ENCODE results near the gene ALPP.
"Not testable (repeated sequence)": the region's sequence is repeated elsewhere in the genome, so short reads cannot be mapped to it uniquely, and the experiment has no call there.

Gene ALPP

DNA sequence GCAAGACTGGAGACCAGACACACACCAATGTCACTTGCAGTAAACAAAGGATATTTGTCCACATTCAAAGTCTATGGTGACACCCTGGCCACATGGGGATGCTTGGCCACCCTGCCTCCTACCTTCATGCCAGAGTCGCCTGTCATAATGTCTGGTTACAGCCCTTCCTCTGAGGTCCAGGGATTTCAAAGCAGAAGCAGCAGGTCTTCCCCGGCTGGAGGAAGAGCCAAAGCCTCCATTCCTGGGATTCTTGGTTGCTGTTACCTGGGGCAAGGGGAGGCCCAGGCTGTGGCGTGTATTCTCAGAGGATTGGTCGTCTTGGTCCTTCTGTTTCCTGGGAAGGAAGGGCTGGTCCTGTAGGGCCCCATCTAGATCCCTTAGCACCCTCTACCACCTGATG lies 2.3 kb upstream of the ALPP start:
- in situ Hi-C loops (cut with MboI; ENCODE audit: low sequenced_read_pairs) = no loop called here
- DNase-seq (ENCODE audit: low spot score in 2 of 2) = no peak
- no peaks in the 10 kb centered on the region for H3K27me3 ChIP-seq (ENCODE audit: low read depth)
- no peak overlapping the region for H3K4me3 ChIP-seq
- no peaks in the 10 kb centered on the region for H3K9me3 ChIP-seq
- no peaks in the 10 kb centered on the region for H3K36me3 ChIP-seq (replicated peaks)
- H3K4me1 ChIP-seq = no peaks in the 10 kb centered on the region

GRCh38 chr2:232376713-232377112 lies 1.8 kb upstream of the ALPP start:
- Histone ChIP-seq H3K4me3 (no peak overlapping the region), H3K27me3 (ENCODE audit: low read depth) (no peaks in the 10 kb centered on the region), H3K36me3 (replicated peaks) (no peaks in the 10 kb centered on the region), H3K4me1 (no peaks in the 10 kb centered on the region), H3K9me3 (no peaks in the 10 kb centered on the region)
- in situ Hi-C loops (cut with MboI; ENCODE audit: low sequenced_read_pairs) = no loop called here
- no peak for DNase-seq (ENCODE audit: low spot score in 2 of 2)

GRCh38 chr2:232377319-232377718 lies 1.2 kb upstream of the ALPP start:
- H3K4me3 ChIP-seq = no peak overlapping the region
- in situ Hi-C loops (cut with MboI; ENCODE audit: low sequenced_read_pairs) = no loop called here
- H3K27me3 ChIP-seq (ENCODE audit: low read depth) = no peaks in the 10 kb centered on the region
- no peaks in the 10 kb centered on the region for H3K4me1 ChIP-seq
- no peaks in the 10 kb centered on the region for H3K9me3 ChIP-seq
- no peaks in the 10 kb centered on the region for H3K36me3 ChIP-seq (replicated peaks)
- DNase-seq (ENCODE audit: low spot score in 2 of 2) = no peak

GRCh38 chr2:232377841-232378734 lies 463 bp upstream of the ALPP start:
- no peaks in the 10 kb centered on the region for H3K9me3 ChIP-seq
- no peaks in the 10 kb centered on the region for H3K27me3 ChIP-seq (ENCODE audit: low read depth)
- in situ Hi-C loops (cut with MboI; ENCODE audit: low sequenced_read_pairs) = no loop called here
- H3K4me3 ChIP-seq = no peak overlapping the region
- no peak for DNase-seq (ENCODE audit: low spot score in 2 of 2)
- H3K4me1 ChIP-seq = no peaks in the 10 kb centered on the region
- H3K36me3 ChIP-seq (replicated peaks) = no peaks in the 10 kb centered on the region

DNA sequence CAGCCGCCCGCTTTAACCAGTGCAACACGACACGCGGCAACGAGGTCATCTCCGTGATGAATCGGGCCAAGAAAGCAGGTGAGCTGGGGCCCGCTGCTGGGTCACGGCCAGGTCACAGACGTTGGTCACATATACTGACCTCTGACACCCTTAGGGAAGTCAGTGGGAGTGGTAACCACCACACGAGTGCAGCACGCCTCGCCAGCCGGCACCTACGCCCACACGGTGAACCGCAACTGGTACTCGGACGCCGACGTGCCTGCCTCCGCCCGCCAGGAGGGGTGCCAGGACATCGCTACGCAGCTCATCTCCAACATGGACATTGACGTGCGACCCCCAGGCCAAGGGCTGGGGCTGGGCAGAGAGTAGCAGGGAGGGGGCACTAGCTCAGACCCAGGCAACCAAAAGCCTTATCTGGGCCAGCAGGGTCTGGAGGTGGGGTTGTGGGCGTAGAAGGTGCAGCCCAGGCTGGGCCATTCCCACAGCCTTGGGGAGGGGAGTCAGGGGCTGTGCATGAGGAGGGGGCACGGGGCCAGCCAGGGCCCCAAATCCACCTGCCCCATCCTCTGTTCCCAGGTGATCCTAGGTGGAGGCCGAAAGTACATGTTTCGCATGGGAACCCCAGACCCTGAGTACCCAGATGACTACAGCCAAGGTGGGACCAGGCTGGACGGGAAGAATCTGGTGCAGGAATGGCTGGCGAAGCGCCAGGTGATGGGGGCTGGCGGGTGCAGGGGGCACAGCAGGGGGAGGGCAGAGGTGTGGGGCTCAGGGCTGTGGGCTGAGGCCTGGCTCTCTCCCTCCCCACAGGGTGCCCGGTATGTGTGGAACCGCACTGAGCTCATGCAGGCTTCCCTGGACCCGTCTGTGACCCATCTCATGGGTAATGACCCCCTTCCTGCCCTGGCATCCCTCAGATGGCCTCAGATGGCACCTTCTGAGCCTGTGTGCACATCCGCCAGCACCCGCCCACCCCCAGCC lies 1.3 kb downstream of the ALPP start:
- H3K27me3 ChIP-seq (ENCODE audit: low read depth); H3K9me3 ChIP-seq; H3K4me1 ChIP-seq; H3K4me3 ChIP-seq; DNase-seq (ENCODE audit: low spot score in 2 of 2); in situ Hi-C loops (cut with MboI; ENCODE audit: low sequenced_read_pairs); H3K36me3 ChIP-seq (replicated peaks): not testable (repeated sequence)

- H3K36me3 ChIP-seq (replicated peaks); H3K4me3 ChIP-seq; in situ Hi-C loops (cut with MboI; ENCODE audit: low sequenced_read_pairs); DNase-seq (ENCODE audit: low spot score in 2 of 2); H3K4me1 ChIP-seq; H3K9me3 ChIP-seq; H3K27me3 ChIP-seq (ENCODE audit: low read depth): not testable (repeated sequence)
Measured at GRCh38 chr2:232381204-232382031, 2.9 kb downstream of the ALPP start.

DNA sequence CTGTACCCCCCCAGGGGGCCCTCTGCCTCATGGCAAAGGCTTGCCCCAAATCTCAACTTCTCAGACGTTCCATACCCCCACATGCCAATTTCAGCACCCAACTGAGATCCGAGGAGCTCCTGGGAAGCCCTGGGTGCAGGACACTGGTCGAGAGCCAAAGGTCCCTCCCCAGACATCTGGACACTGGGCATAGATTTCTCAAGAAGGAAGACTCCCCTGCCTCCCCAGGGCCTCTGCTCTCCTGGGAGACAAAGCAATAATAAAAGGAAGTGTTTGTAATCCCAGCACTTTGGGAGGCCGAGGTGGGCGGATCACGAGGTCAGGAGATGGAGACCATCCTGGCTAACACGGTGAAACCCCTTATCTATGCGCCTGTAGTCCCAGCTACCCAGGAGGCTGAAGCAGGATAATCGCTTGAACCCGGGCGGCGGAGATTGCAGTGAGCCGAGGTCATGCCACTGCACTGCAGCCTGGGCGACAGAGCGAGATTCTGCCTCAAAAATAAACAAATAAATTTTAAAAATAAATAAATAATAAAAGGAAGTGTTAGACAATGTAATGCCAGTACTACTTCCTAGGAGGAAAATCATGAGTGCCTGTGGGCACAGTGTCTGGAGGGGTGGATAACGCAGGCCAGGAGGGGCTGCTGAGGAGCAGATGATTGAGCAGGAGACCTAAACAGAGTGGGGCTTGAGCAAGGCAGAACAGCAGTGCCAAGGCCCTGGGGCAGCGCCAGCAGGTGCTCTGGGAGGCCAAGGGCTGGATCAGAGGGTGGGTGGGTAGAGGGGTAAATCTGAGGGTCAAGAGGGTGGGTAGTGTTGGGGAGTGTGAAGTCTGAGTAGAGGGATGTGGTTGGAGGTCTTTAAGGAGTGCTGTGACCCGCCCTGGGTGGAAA lies 4.0 kb downstream of the ALPP start:
- DNase-seq (ENCODE audit: low spot score in 2 of 2) = no peak
- in situ Hi-C loops (cut with MboI; ENCODE audit: low sequenced_read_pairs) = no loop called here
- Histone ChIP-seq H3K4me3 (no peak overlapping the region), H3K27me3 (ENCODE audit: low read depth) (no peaks in the 10 kb centered on the region; the same call in none of the 2 replicates), H3K9me3 (no peaks in the 10 kb centered on the region), H3K36me3 (replicated peaks) (no peaks in the 10 kb centered on the region), H3K4me1 (no peaks in the 10 kb centered on the region)

GRCh38 chr2:232384466-232384865 lies 5.9 kb downstream of the ALPP start:
- no peaks in the 10 kb centered on the region for H3K9me3 ChIP-seq
- no peaks in the 10 kb centered on the region for H3K4me1 ChIP-seq
- no peaks in the 10 kb centered on the region; the same call in none of the 2 replicates for H3K27me3 ChIP-seq (ENCODE audit: low read depth)
- in situ Hi-C loops (cut with MboI; ENCODE audit: low sequenced_read_pairs) = no loop called here
- no peak overlapping the region for H3K4me3 ChIP-seq
- no peaks in the 10 kb centered on the region for H3K36me3 ChIP-seq (replicated peaks)
- DNase-seq (ENCODE audit: low spot score in 2 of 2) = no peak

DNA sequence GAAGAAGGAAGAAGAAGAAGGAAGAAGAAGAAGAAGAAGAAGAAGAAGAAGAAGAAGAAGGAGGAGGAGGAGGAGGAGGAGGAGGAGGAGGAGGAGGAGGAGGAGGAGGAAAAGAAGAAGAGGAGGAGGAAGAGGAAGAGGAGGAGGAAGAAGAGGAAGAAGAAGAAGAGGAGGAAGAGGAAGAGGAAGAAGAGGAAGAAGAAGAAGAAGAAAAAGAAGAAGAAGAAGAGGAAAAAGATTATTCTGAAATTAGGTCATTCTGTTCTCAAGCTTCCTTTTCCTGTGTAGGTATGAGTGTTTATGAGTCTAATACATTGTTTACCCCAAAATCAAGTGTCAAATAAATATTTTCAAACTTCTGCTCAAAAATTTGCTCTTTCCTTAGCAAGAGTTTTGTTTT lies 6.5 kb downstream of the ALPP start:
- H3K4me1 ChIP-seq; H3K9me3 ChIP-seq; H3K4me3 ChIP-seq; H3K36me3 ChIP-seq (replicated peaks); DNase-seq (ENCODE audit: low spot score in 2 of 2); in situ Hi-C loops (cut with MboI; ENCODE audit: low sequenced_read_pairs); H3K27me3 ChIP-seq (ENCODE audit: low read depth): not testable (repeated sequence)

DNA sequence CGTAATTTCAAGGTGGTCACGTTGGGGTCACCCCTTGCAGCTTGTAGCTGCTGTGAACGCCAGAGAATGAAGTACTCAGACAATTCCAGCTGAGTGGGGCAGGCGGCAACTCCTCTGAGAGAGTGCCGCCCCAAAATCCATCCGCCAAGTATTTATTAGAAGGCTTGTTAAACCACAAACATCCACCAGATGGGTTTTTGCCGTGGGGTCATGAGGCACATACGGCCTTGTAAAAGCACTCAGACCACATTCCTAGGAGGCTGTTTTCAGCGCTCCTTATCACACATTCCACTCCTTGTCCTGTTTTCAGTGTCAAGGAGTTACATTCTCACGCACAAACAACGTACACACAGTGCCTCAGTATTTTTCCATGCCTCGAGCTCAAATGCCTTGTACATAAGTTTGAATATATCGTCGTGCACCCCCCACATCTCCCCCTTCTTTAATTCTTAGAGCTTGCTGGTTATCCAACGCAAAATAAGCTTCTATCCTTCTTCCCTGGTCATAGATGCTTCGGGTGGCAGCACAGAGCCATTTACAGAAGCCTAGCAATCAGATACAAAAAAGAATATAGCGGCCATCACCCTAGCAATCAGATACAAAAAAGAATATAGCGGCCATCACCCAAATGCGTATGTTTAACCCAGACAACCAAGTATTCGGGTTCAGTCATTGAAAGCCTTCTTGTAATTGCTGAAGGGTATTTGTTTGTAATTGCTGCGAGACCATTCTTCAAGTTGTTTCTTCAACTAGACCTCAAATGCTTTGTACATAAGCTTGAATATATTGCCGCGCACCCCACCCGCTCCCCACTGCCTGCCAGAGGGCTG lies 7.3 kb downstream of the ALPP start:
- DNase-seq (ENCODE audit: low spot score in 2 of 2) = no peak
- peaks cover 4% of the 10 kb centered on the region; the same call in 1 of the 2 replicates for H3K4me1 ChIP-seq
- H3K9me3 ChIP-seq = no peaks in the 10 kb centered on the region
- H3K4me3 ChIP-seq = no peak overlapping the region
- no peaks in the 10 kb centered on the region; the same call in none of the 2 replicates for H3K27me3 ChIP-seq (ENCODE audit: low read depth)
- in situ Hi-C loops (cut with MboI; ENCODE audit: low sequenced_read_pairs) = no loop called here
- no peaks in the 10 kb centered on the region for H3K36me3 ChIP-seq (replicated peaks)

DNA sequence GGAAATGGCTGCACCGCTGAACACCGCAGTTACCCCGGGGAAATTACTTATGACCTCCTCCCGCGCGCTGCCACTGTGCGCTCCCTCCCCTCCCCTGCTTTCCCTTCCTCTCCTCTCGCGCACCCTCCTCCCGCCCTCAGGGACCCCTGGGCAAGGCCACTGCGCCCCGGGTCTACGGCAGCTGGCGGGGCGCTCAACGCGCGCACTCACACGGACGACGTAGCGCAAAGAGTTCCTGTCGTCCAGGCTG lies 7.9 kb downstream of the ALPP start:
- no peak for DNase-seq (ENCODE audit: low spot score in 2 of 2)
- H3K4me1 ChIP-seq = peaks cover 6% of the 10 kb centered on the region; the same call in 1 of the 2 replicates
- H3K36me3 ChIP-seq (replicated peaks) = no peaks in the 10 kb centered on the region
- H3K9me3 ChIP-seq = no peaks in the 10 kb centered on the region
- no peak overlapping the region for H3K4me3 ChIP-seq
- no peaks in the 10 kb centered on the region; the same call in none of the 2 replicates for H3K27me3 ChIP-seq (ENCODE audit: low read depth)
- in situ Hi-C loops (cut with MboI; ENCODE audit: low sequenced_read_pairs) = no loop called here

- no peak for DNase-seq (ENCODE audit: low spot score in 2 of 2)
- Histone ChIP-seq H3K36me3 (replicated peaks) (no peaks in the 10 kb centered on the region), H3K4me1 (peaks cover 6% of the 10 kb centered on the region; the same call in 1 of the 2 replicates), H3K4me3 (no peak overlapping the region), H3K9me3 (no peaks in the 10 kb centered on the region), H3K27me3 (ENCODE audit: low read depth) (no peaks in the 10 kb centered on the region; the same call in none of the 2 replicates)
- in situ Hi-C loops (cut with MboI; ENCODE audit: low sequenced_read_pairs) = no loop called here
Measured at GRCh38 chr2:232386740-232387450, 8.3 kb downstream of the ALPP start.
